Activated T-helper 17 cell treated with anti-CD3 and anti-CD28 coated beads, Interleukin-2, amount 50 U/mL, for 72 hours (primary cell): Measurements from ENCODE around the gene FCER1A. TPM values are rescaled to one million over a fixed set of nuclear protein-coding genes. Genes with fewer than 3 reads are reported as not detected.
"Not testable (repeated sequence)": the region's sequence is repeated elsewhere in the genome, so short reads cannot be mapped to it uniquely, and the experiment has no call there.

Source experiments
- ATAC-seq: fragments of 150-1000 bp; cut with Tn5 transposase; replicated peaks from 2 replicates; pipeline ENCODE4 v1.10.0; 2021; ENCODE audit warnings: mild to moderate bottlenecking, moderate library complexity
- H3K27ac Mint-ChIP-seq: one replicate; pipeline ENCODE4 v1.8.0; 2022; ENCODE audit warnings: mixed read lengths
- H3K27me3 Mint-ChIP-seq: one replicate; pipeline ENCODE4 v1.8.0; 2022; ENCODE audit warnings: mixed read lengths
- H3K36me3 Mint-ChIP-seq: one replicate; pipeline ENCODE4 v1.8.0; 2022; ENCODE audit warnings: low read depth, mild to moderate bottlenecking, mixed read lengths
- H3K4me1 Mint-ChIP-seq: one replicate; pipeline ENCODE4 v1.8.0; 2022; ENCODE audit warnings: mixed read lengths
- H3K4me3 Mint-ChIP-seq: one replicate; pipeline ENCODE4 v1.8.0; 2022; ENCODE audit warnings: mild to moderate bottlenecking, mixed read lengths
- H3K9me3 Mint-ChIP-seq: one replicate; pipeline ENCODE4 v1.8.0; 2022; ENCODE audit warnings: mixed read lengths
- total RNA-seq, 2 donors: library from RNA; stranded (reverse); gene quantifications; one replicate each; pipeline ENCODE4 v1.2.3, GENCODE V29; 2022

FCER1A gene
- total RNA-seq, 2 donors from 2014 or later: not detected

DNA sequence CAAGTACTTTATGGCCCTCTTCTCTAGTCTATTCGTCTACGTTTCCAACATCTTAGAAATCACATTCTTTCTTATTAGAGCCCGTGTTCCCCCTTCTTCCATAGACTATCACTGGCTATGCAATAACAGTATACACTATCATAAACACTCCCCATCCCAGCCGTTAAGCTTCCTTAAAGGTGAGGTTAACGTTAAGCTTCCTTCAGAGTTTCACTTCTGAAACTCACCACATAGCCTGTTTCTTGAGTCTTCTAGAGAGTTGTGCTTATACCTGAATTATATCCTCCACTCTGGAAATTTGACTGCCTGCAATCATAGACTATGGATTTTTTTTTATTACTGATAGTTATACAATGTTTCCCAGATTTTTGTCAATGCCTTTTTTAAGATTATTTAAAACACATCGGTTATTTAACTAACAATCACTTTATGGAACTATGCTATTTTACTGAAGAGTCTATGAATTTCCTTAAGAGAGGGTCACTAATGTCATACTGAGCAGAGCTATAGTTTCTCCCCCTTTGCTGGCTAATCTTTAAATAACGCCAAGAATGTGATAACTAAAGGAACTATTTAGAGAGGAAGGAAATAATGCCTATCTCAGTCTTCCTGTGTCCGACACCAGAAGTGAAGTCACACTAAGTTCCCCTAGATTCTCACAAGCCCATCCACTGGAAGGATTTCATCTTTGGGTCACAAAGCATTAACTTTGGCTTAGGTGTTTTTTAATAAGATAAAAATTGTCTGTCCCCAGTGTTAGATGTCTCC, 16.8 kb downstream of the FCER1A start:
- Mint-ChIP-seq H3K4me3 (no peak overlapping the region), H3K27me3 (peaks cover 33% of the 10 kb centered on the region), H3K27ac (no peak overlapping the region), H3K4me1 (no peaks in the 10 kb centered on the region), H3K36me3 (no peaks in the 10 kb centered on the region), H3K9me3 (peaks cover 5% of the 10 kb centered on the region)
- ATAC-seq: no peak

DNA sequence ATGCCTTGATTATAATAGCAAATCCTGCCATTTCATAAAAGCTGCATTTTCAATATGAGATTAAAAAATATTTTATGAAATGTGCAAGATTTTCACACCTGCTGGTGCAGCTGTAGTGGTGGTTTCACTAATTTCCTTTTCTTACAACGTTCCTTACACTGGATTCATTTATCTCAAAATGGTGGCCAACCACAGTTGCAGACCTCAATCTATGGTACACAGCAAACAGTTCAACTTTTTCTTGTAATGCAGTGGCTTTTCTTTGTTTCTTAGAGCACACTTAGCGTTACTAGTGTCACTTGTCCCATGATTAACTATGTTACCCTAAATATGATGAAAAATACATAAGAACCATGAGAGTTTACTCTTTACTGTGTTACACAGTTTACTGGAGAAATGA, 32.7 kb downstream of the FCER1A start:
- Mint-ChIP-seq H3K4me3 (no peak overlapping the region), H3K36me3 (no peaks in the 10 kb centered on the region), H3K9me3 (no peaks in the 10 kb centered on the region), H3K4me1 (no peaks in the 10 kb centered on the region), H3K27ac (no peak overlapping the region), H3K27me3 (peaks cover 15% of the 10 kb centered on the region)
- no peak for ATAC-seq

DNA sequence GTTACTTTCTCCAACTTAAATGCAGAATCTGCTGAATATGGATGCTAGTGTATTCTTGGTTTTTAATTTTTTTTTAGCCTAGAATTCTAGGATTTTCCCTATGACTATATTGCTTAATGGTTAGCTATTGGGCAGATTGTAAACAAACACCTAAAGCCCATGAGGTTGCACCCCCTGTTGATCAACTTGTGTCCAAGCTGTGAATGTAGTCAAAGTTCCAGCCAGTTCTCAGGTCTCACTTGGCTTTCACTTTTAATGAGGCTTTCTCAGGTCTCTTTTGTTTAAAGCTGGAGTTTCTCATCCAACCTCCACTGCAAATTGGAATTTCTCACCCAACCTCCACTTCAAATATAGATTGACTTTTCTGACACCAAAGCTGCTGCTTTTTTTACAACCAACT, 35.9 kb downstream of the FCER1A start:
- Mint-ChIP-seq H3K27ac (no peak overlapping the region), H3K36me3 (no peaks in the 10 kb centered on the region), H3K9me3 (no peaks in the 10 kb centered on the region), H3K27me3 (peaks cover 20% of the 10 kb centered on the region), H3K4me3 (no peak overlapping the region), H3K4me1 (no peaks in the 10 kb centered on the region)
- ATAC-seq: no peak

DNA sequence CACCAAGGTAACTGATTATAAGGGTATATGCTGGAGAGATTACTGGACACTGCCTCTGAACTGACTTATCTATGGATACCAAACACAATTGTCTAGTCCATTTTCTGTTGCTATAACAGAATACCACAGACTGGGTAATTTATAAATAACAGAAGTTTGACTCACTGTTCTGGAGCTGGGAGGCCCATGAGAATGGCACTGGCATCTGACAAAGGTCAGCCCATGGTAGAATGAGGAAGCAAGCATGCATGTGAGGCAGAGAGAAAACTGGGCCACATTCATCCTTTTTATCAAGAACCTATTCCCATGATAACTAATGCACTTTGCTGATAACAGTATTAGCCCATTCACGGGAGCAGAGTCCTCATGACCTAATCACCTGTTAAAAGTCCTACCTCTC, 37.4 kb downstream of the FCER1A start:
- Mint-ChIP-seq H3K9me3 (no peaks in the 10 kb centered on the region), H3K27me3 (peaks cover 28% of the 10 kb centered on the region)

DNA sequence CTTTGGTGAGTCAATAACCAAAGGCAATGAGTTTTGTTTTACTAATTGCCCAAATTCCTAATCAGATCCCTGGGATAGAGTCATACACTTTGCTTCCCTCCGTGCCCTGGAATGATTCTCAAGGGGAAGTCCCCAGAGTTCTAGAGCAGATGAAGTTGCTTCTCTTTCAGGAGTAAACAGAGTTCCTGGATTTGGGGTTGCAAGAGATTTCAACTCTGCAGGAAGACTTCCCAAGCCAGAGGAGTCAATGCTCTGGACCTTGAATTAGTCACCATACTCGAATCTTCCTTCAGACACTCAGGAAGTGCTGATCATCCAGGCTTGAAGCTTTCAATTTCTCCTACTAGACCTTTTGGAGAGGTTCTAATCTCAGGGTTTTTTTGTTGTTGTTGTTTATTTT, 39.6 kb downstream of the FCER1A start:
- Mint-ChIP-seq H3K27me3 (peaks cover 22% of the 10 kb centered on the region), H3K4me1 (no peaks in the 10 kb centered on the region), H3K9me3 (no peaks in the 10 kb centered on the region), H3K36me3 (no peaks in the 10 kb centered on the region), H3K27ac (no peak overlapping the region), H3K4me3 (no peak overlapping the region)
- no peak for ATAC-seq

More for the DNA sequence above, 37.4 kb downstream of the FCER1A start:
- Mint-ChIP-seq H3K4me1 (no peaks in the 10 kb centered on the region), H3K4me3 (no peak overlapping the region), H3K36me3 (no peaks in the 10 kb centered on the region), H3K27ac (no peak overlapping the region)
- ATAC-seq: no peak

DNA sequence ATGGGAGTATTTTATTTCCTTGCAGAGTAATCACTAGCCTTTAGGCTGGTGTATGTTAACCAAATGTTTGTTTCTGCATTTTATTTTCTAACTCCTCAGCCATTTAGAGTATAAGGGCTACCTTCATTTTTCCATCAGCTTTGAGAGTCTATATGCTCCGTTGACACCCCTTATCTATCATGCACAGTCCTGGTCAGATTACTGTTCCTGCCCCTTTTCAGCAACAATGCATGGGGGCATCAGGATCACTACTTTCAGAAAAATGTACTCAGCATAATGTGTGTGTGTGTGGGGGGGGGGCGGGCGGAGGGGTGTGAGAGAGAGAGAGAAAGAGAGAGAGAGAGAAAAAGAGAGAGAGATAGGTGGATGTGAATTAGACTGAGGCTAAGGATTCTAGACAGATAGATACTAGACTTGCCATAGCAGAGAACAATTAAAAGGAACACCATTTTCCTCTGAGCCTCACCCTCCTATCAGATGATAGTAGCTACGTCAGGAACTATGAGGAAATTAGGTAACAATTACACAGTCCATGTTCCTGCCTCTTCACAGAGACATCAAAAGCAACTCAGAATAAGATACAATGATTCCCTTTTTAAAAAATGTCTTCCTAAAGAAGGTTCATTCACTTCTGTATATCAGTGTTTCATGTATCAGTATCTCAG, 40.8 kb downstream of the FCER1A start:
- Mint-ChIP-seq H3K4me3 (no peak overlapping the region), H3K9me3 (peaks cover 2% of the 10 kb centered on the region), H3K27me3 (peaks cover 24% of the 10 kb centered on the region), H3K36me3 (no peaks in the 10 kb centered on the region), H3K27ac (no peak overlapping the region), H3K4me1 (no peaks in the 10 kb centered on the region)
- ATAC-seq: no peak

DNA sequence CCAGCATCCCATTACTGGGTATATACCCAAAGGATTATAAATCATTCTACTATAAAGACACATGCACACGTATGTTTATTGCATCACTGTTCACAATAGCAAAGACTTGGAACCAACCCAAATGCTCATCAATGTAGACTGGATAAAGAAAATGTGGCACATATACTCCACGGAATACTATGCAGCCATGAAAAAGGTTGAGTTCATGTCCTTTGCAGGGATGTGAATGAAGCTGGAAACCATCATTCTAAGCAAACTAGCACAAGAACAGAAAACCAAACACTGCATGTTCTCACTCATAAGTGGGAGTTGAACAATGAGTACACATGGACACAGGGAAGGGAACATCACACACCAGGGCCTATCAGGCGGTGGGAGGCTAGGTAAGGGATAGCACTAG, 47.2 kb downstream of the FCER1A start:
- H3K9me3 Mint-ChIP-seq, H3K4me1 Mint-ChIP-seq, ATAC-seq, H3K36me3 Mint-ChIP-seq, H3K27ac Mint-ChIP-seq, H3K4me3 Mint-ChIP-seq: not testable (repeated sequence)
- H3K27me3 Mint-ChIP-seq: peaks cover 10% of the 10 kb centered on the region

DNA sequence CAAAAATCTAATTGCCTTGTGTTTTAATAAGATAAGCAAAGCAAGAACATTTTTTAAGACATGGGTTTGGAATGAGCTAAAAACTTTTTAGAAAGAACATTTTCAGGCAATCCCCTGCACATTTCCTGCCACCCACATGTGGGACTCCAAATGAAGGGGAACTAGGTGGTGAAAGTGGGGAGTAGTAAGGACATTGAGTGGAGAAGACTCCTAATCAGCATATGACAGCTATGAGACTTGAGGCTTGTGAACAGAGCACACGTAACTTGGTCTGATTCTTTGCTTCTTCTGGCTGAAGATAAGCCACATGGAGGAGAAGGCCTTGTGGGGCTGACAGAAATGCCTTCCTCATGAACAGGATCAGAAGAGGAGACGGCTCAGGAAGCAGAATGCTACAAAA, 50.3 kb downstream of the FCER1A start:
- Mint-ChIP-seq H3K27ac (no peak overlapping the region), H3K9me3 (peaks cover 5% of the 10 kb centered on the region), H3K27me3 (peaks cover 20% of the 10 kb centered on the region), H3K36me3 (no peaks in the 10 kb centered on the region), H3K4me3 (no peak overlapping the region), H3K4me1 (no peaks in the 10 kb centered on the region)
- ATAC-seq: no peak

Other genes starting within 250 kb of the FCER1A start
- gene AIM2, start 225.6 kb upstream of the FCER1A start, total RNA-seq: 100 to 1,000 TPM in 1 of 2 donors, 10 to 100 TPM in 1; 47.2 to 123 TPM
- not detected for gene CADM3, start 130.7 kb upstream of the FCER1A start, total RNA-seq
- not detected for gene ACKR1, start 97.5 kb upstream of the FCER1A start, total RNA-seq
- not detected for gene OR10J4, start 129.9 kb downstream of the FCER1A start, total RNA-seq
- not detected for gene OR10J1, start 137.4 kb downstream of the FCER1A start, total RNA-seq
- not detected for gene OR10J5, start 233.7 kb downstream of the FCER1A start, total RNA-seq